A549 (cell line): Measurements from ENCODE around the gene FAM110C.

Experiments used
- HOXA7 ChIP-seq: fragments of 250-450 bp; sonication (Bioruptor Pico); IDR thresholded peaks from 2 replicates; pipeline ENCODE4 v1.5.0; 2020; ENCODE audit warnings: mild to moderate bottlenecking, moderate library complexity
- RAD21 ChIP-seq, 2 experiments: fragments of >200 bp in 1 of 2; sonication (Bioruptor Twin) in 1 of 2; formaldehyde crosslinking in 1 of 2; IDR thresholded peaks in 1 of 2; conservative IDR thresholded peaks in 1 of 2; 2 replicates in 1 of 2; 3 replicates in 1 of 2; pipeline ENCODE4 v1.6.1; 2012 to 2018; ENCODE audit warnings: inconsistent platforms in 1 of 2

GRCh38 chr2:46131-46470 lies 204 bp downstream of the FAM110C start:
- TF ChIP-seq HOXA7 (CRISPR knock-in tag) (no peak), RAD21 (conservative IDR thresholded peaks at IDR 0.05 in 1 of 2, IDR thresholded peaks at IDR 0.05 in 1 of 2) (no peak)
